ENCODE results near the gene FBXW2. TPM values are rescaled to one million over a fixed set of nuclear protein-coding genes. Genes with fewer than 3 reads are reported as not detected.
"Not testable (repeated sequence)": the region's sequence is repeated elsewhere in the genome, so short reads cannot be mapped to it uniquely, and the experiment has no call there.

Gene FBXW2
- total RNA-seq, 2 donors from 2014 or later = 16.6 to 19.1 TPM

DNA sequence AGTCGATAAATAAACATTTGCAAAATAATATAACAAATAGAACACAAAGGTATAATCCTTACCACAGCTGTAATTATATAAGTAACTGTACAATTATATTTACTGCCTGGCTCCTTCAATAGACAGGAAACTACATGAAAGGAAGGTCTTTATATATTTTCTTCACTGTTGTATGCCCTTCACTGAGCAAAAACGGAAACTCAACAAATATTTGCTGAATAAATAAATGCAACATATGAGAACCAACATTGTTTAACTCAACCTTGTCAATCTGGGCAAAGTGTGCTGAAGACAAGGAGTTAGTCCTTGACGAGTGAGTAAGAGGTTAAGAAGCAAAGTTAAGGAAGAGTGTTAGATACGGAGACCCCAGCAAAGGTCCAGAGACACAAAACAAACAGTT, 26.9 kb upstream of the FBXW2 start:
- ATAC-seq (no peak), DNase-seq (no peak)
- intact Hi-C loops (cut with DNase I) = no loop called here
- no peaks in the 10 kb centered on the region for H3K4me1 ChIP-seq
- H3K4me3 ChIP-seq = no peak overlapping the region
- TF ChIP-seq, protein P1, sequence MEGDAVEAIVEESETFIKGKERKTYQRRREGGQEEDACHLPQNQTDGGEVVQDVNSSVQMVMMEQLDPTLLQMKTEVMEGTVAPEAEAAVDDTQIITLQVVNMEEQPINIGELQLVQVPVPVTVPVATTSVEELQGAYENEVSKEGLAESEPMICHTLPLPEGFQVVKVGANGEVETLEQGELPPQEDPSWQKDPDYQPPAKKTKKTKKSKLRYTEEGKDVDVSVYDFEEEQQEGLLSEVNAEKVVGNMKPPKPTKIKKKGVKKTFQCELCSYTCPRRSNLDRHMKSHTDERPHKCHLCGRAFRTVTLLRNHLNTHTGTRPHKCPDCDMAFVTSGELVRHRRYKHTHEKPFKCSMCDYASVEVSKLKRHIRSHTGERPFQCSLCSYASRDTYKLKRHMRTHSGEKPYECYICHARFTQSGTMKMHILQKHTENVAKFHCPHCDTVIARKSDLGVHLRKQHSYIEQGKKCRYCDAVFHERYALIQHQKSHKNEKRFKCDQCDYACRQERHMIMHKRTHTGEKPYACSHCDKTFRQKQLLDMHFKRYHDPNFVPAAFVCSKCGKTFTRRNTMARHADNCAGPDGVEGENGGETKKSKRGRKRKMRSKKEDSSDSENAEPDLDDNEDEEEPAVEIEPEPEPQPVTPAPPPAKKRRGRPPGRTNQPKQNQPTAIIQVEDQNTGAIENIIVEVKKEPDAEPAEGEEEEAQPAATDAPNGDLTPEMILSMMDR (IDR thresholded peaks at IDR 0.05) = no peak
- TF ChIP-seq POLR2A (IDR thresholded peaks at IDR 0.05) = no peak
- H3K27ac ChIP-seq = no peak overlapping the region
- no peaks in the 10 kb centered on the region for H3K9me3 ChIP-seq
- 43 to 56% methylated on average over 4 of the region's 4 CpGs for WGBS, 2 donors
- peaks cover 0 to 13% of the 10 kb centered on the region in 2 donors for H3K36me3 ChIP-seq (replicated peaks in 1 of 2; ENCODE audit: insufficient read depth in 1 of 2, low read depth in 2 of 2)
- no peaks in the 10 kb centered on the region for H3K27me3 ChIP-seq

DNA sequence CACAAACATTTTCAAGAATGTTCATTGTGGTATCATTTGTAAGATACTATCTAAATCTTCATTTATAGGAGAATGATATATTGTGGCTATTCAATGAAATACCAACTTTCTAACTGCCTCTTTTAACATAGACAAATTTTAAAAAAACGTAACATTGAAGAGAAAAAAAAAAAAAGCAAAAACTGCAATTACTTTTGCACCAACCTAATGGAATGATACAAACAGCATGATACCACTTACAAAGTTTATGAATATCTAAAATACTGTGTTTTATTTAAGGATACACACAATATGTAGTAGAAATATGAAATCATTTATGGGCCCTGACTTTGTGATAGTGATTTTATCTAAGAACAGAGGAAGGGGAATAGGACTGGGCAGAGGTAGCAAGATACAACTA, 25.4 kb upstream of the FBXW2 start:
- peaks cover 0 to 12% of the 10 kb centered on the region in 2 donors for H3K36me3 ChIP-seq (replicated peaks in 1 of 2; ENCODE audit: insufficient read depth in 1 of 2, low read depth in 2 of 2)
- H3K9me3 ChIP-seq = no peaks in the 10 kb centered on the region
- no peak overlapping the region for H3K4me3 ChIP-seq
- TF ChIP-seq POLR2A (IDR thresholded peaks at IDR 0.05) = no peak
- intact Hi-C loops (cut with DNase I) = no loop called here
- H3K4me1 ChIP-seq = no peaks in the 10 kb centered on the region
- ATAC-seq (no peak), DNase-seq (no peak)
- H3K27ac ChIP-seq = no peak overlapping the region
- no peaks in the 10 kb centered on the region for H3K27me3 ChIP-seq
- WGBS, 2 donors = 90 to 95% methylated on average over 1 of the region's 1 CpG

DNA sequence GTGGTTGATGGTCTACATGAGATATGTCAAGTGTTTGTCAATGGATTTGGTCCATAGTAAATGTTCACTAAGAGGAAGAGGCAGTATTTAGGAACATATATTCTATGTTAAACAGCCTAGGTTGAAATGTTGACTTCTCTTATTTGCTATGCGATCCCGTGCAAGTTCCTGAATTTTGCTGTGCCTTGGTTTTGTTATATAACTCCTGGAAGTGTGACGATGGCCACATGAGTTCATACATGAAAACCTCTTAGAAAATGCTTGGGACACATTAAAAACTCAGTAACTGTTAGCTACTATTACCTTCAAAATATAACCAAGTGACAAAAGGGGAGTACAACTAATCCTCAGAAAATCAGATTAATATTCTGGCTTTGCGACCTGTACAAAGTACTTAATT, 21.9 kb upstream of the FBXW2 start:
- intact Hi-C loops (cut with DNase I) = no loop called here
- Histone ChIP-seq H3K9me3 (no peaks in the 10 kb centered on the region), H3K27me3 (no peaks in the 10 kb centered on the region), H3K4me1 (no peaks in the 10 kb centered on the region), H3K36me3 (replicated peaks in 1 of 2; ENCODE audit: insufficient read depth in 1 of 2, low read depth in 2 of 2) (peaks cover 0 to 5% of the 10 kb centered on the region in 2 donors), H3K27ac (no peak overlapping the region), H3K4me3 (no peak overlapping the region)
- 91 to 94% methylated on average over 4 of the region's 4 CpGs for WGBS, 2 donors
- TF ChIP-seq POLR2A (IDR thresholded peaks at IDR 0.05) = no peak
- TF ChIP-seq, protein P1 (IDR thresholded peaks at IDR 0.05) = no peak
- ATAC-seq = no peak
- no peak for DNase-seq

DNA sequence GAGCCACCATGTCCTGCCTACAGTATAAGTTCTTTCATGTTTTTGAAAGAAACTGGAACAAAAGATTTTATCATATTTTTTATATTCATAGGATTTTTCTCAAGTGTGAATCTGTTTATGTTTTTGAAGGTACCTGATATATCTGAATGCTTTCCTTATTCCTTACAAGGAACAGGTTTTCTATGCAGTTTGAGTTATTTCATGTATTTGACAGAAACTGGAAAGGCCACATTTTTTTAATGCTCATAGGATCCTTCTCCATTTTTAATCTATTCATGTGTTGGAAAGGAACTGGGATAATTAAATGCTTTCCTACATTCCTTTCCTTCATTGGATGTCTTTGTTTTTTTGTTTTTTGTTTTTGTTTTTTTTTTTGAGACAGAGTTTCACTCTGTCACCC, 15.7 kb upstream of the FBXW2 start:
- intact Hi-C loops (cut with DNase I) = no loop called here
- no peaks in the 10 kb centered on the region for H3K27me3 ChIP-seq
- no peaks in the 10 kb centered on the region for H3K4me1 ChIP-seq
- no peak for DNase-seq
- no peak overlapping the region for H3K4me3 ChIP-seq
- TF ChIP-seq, protein P1 (IDR thresholded peaks at IDR 0.05) = no peak
- TF ChIP-seq POLR2A (IDR thresholded peaks at IDR 0.05) = no peak
- no peak for ATAC-seq
- H3K36me3 ChIP-seq (replicated peaks in 1 of 2; ENCODE audit: insufficient read depth in 1 of 2, low read depth in 2 of 2) = no peaks in the 10 kb centered on the region
- H3K9me3 ChIP-seq = peaks cover 0 to 4% (median 0%) of the 10 kb centered on the region in 3 donors
- H3K27ac ChIP-seq = no peak overlapping the region

DNA sequence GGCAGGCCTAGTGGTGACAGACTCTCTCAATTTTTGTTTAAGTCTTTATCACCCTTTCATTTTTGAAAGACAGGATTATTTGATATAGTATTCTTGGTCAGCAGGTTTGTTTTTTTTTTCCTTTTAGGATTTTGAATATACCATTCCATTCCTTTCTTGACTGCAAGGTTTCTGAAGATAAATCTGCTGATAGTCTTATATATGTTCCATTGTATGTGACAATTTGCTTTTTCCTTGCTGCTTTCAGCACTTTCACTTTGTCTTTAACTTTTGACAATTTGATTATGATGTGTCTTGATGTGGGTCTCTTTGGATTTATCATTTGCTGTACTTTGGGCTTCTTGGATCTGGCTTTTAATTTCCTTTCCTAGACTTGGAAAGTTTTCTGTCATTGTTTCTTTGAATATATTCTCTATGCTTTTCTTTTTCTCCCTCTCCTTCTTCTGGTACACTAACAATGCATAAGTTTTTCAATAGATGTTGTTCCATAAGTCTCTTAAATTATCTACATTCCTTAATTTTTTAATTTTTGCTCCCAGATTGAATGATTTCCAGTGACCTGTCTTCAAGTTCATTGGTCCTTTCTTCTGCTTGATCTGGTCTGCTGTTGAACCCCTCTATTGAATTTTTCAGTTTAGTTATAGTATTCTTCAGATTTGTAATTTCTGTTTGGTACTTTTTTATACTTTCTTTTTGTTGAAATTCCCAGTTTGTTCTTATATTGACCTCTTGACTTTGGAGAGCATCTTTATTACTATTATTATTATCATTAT, 14.6 kb upstream of the FBXW2 start:
- DNase-seq (no peak), ATAC-seq (no peak)
- Histone ChIP-seq H3K27ac (no peak overlapping the region), H3K36me3 (replicated peaks in 1 of 2; ENCODE audit: insufficient read depth in 1 of 2, low read depth in 2 of 2) (no peaks in the 10 kb centered on the region), H3K4me1 (no peaks in the 10 kb centered on the region), H3K9me3 (peaks cover 0 to 4% (median 0%) of the 10 kb centered on the region in 3 donors), H3K4me3 (no peak overlapping the region), H3K27me3 (no peaks in the 10 kb centered on the region)
- intact Hi-C loops (cut with DNase I) = no loop called here
- TF ChIP-seq, protein P1 (IDR thresholded peaks at IDR 0.05) = no peak
- no peak for TF ChIP-seq POLR2A (IDR thresholded peaks at IDR 0.05)

DNA sequence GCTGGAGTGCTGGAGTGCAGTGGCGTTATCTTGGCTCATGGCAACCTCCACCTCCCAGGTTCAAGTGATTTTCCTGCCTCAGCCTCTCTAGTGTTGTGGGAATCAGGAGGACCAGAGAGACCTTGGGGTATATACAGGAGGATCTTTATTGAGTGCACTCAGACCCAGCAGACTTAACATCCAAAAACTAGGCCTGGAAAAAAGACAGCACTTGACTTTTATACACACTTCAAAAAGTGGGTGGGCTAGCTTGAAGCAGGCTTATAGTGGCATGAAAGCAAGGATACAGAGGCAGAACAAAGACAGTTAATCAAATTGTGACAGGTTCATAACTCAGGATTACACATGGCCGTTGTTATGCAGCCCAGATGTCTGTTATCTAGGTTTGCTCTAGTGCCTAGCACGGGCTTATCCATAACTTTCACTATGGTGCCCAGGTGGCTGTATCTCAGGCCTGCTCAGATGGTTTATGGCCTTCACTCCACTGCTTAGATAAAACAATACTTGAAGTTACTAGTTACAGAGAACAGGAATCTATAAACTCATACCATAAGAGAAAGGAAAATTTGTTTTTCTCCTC, 11.7 kb upstream of the FBXW2 start:
- DNase-seq; H3K36me3 ChIP-seq (replicated peaks in 1 of 2; ENCODE audit: insufficient read depth in 1 of 2, low read depth in 2 of 2); H3K27me3 ChIP-seq; H3K4me1 ChIP-seq; intact Hi-C loops (cut with DNase I); H3K27ac ChIP-seq; H3K9me3 ChIP-seq; H3K4me3 ChIP-seq; ATAC-seq: not testable (repeated sequence)
- 58 to 64% methylated on average over 3 of the region's 3 CpGs for WGBS, 2 donors
